ENCODE data around the gene MUC6.
"Not testable (repeated sequence)": the region's sequence is repeated elsewhere in the genome, so short reads cannot be mapped to it uniquely, and the experiment has no call there.

The MUC6 gene

DNA sequence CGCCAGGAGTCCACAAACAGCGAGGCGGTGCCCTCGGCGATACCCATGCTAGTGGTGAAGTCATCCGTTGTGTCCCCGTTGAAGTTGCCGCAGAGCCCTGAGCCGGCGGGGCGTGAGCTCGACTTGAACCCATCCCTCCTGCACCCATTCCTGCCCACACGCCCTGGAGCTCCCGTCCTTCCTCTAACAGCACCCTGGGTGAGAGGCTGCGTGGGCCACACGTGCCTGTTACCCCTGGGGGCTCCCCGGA lies 8.3 kb downstream of the MUC6 start:
- DNase-seq (ENCODE audit: low read depth, low spot score), result no peak
- no peak overlapping the region for H3K4me3 ChIP-seq (ENCODE audit: low read length)

DNA sequence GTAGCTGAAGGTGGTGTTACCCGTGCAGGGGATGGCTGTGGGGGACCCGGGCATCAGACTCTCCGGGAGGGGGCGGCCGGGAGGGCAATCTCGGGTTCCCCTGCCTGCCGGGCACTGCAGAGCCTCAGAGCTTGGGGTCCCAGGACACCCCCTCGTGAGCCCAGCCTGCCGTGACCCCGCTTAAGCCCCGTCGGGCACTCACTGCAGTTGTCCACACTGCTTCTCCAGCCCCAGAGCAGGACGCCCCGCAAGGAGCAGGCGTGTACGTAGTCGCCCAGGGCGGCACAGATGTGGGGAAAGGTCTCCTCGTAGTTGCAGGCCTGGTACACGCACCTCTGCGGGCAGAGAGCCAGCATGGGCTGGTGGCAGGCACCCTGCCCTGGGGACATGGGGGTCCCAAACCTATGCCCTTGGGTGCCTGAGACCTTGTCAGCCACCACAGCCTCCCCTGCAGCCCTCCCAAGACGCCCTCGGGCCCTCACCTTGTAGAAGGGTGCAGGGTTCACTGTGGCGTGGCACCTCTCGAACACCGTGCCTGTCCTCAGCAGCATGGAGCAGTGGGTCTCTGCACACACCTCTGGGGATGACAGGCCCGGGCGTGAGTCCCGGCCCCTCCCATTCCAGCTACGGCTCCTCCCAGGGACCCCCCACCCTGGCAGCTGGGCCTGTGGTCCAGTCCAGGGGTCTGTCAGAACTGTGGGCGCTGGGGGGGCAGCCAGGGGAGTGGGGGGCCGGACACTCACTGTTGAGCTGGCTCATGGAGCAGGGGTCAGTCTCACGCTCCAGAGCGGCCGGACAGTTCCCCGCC lies 8.8 kb downstream of the MUC6 start:
- DNase-seq (ENCODE audit: low read depth, low spot score), result no peak
- no peak overlapping the region for H3K4me3 ChIP-seq (ENCODE audit: low read length)

DNA sequence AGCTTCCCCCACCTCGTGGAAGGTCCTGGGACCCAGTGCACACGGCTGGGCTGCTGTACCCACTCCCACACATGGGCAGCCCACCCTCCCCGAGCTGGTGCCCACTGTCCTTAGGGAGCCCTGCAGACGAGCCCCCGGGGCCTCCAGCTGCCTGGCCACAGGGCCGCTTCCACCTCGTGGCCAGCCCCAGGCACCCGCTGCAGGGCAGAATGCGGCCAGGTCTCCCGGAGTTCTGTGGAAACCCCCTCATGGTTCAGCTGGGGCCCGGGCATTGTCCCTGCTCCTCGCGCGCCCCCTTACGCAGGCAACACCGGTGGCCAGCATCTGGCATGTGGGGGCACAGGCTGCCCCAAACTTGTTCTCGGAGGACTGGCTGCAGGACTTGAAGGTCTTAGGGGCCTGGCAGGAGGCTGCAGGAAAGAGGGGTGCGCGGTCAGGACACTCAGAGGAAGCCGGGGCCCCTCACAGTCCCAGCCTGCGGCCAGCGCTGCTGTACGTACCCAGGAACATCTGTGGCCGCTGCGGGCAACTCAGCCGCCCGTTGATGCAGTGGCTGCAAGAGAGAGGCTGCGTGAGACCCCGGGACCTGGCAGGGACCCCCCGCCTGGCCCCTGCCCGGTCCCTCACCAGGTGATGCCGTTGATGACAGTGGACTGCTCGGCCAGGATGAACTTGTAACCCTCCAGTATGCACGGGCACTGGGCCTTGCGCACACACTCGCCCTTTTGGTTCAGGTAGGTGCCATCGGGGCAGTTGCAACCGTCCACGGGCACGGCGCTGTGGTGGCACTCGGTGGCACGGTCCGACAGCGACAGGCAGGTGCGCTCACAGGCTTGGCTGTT lies 9.7 kb downstream of the MUC6 start:
- no peak for DNase-seq (ENCODE audit: low read depth, low spot score)
- no peak overlapping the region for H3K4me3 ChIP-seq (ENCODE audit: low read length)

DNA sequence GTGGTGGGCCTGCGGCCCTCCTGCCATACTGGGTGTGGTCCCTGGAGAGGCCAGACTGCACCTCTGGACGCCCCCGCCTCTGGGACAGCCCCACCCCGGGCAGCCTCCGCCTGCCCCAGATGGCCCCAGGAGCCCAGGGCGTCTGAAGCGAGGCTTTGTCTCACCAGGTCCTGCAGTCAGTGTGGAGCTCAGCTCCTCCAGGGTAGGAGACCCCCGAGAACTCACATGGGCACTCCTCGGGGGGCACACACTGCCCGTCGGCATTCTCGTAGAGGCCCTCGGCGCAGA lies 10.4 kb downstream of the MUC6 start:
- no peak overlapping the region for H3K4me3 ChIP-seq (ENCODE audit: low read length)
- no peak for DNase-seq (ENCODE audit: low read depth, low spot score)

DNA sequence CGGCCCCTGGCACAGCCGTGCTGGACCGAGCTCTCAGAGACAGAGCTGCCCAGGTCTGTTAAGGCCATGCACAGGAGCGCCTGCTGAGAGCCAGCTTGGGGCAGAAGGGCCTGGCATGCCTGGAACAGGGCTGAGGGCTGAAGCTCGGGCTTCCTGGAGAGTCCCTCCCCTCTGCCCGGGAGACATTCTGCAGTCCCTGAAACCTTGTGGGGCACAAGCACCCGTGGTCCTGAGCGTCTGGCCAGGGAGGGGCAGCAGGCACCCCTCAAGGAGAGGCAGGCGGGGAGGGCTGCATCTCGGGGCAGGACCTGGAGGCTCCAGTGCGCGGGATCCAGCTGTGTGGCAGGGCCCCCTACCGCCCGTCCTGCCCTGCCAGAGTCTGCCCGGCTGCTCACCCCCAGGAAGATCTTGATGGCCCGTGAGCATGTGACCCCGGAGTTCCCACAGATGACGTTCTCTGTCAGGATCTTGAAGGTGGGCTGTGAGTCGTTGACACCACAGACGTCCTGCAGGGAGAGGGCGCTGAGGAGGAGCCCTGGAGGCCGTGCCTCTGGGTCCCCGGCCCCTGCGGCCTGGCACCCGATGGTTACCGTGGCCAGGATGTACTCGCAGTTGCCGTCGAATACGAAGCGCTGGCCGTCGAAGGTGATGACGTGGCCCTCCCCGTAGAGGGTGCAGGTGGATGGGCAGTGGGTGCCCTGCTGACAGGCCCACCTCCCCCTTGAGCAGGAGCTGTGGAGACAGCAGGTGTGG lies 10.9 kb downstream of the MUC6 start:
- DNase-seq (ENCODE audit: low read depth, low spot score), result no peak
- H3K4me3 ChIP-seq (ENCODE audit: low read length), result no peak overlapping the region

DNA sequence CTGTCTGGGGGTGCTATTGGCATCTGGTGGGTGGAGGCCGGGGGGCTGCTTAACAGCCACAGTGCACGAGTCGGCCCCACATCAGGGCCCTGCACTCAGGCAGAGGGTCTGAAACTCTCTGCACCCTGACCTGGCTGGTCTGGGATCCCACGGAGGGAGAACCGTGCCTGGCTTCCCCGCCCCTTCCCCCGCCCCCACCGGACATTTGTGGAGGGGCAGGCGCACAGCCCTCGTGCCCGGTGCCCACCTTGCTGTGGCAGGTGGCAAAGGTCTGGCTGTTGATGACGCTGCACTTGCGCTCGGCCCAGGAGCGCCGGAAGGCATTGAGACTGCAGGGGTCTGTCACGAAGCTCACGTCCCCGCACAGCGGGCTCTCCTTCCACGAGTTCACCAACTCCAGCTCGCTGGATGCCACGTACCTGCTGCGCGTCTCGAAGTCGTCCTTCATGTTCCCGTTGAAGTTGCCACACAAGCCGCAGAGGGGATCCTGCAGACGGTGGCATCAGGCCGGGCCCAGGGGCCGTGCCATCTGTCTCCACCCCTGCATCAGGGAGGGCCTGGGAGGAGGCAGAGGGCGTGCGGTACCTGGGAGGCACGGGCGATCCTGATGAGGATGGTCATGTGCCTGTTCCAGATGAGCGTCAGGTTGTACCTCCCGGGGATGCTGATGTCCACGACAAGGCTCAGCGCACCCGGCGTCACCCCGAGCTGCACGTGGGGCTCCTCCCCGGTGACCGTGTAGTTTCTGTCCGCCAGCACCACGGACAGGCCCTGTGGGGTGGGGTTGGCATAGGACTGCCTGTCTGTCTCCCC lies 11.7 kb downstream of the MUC6 start:
- no peak overlapping the region for H3K4me3 ChIP-seq (ENCODE audit: low read length)
- no peak for DNase-seq (ENCODE audit: low read depth, low spot score)

DNA sequence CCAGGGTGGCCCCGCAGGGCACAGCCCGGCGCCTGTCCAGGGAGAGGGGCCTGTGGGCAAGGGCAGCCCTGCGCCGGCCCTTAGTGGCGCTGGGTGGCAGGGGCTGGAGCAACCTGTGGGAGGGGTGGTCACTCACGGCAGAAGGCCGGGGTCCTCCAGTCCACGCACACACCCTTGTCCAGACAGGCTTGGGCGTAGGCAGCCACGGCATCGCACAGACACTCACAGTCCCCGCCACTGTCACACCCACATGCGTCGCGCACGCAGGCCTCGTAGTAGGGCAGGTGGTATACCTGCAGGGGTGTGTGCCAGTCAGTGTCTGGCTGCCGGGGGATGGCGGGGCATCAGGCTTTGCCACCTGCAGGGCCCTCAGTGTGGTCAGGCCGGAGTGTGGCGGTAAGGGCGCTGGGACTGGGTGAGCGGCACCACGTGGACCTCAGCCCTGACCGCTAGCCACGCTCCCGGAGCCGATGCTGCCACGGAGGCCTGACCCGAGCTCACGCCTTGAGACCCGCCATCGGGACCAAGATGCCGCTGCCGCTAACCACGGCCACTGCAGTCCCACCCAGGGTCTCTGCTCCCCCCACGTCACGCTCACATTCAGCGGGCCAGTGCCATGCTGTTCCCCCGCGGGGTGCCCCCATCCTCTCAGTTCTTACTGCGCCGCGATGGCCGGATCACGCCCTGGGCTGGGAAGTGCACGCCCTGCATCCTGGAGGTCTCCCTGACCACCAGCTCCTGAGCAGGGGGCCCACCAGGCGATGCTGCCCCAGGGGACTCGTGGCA lies 12.5 kb downstream of the MUC6 start:
- no peak overlapping the region for H3K4me3 ChIP-seq (ENCODE audit: low read length)
- no peak for DNase-seq (ENCODE audit: low read depth, low spot score)

DNA sequence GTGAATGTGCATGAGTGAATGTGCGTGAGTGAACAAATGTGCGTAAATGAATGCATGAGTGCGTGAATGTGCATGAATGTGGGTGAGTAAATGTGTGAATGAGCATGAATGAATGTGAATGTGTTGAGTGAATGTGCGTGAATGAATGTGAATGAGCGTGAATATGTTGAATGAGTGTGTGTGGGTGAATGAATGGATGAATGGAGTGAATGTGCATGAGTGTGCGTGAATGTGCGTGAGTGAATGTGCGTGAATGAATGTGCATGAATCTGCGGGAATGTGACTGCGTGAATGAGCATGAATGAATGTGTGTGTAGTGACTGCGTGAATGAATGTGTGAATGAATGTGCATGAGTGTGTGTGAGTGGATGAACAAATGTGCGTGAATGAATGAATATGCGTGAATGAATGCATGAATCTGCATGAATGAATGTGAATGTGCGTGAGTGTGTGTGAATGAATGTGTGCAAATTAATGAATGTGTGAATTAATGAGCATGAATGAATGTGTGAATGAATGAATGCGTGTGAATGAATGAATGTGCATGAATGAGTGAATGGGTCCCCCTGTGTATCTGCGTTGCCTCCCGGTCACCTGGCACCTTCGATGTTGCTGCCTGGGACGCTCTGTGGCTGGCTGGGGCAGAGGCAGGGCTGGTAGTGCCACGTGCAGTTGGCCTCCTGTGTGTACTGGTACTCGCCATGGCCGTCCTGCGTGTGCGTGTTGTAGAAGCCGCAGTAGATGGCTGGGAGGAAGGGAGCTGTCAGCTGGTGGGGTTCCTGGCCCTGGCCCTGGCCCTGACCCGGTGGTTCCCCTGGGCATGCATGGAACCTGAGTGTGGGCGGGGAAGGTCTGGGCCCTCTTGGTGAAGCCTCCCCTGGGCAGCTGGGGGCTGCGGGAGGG lies 13.4 kb downstream of the MUC6 start:
- no peak for DNase-seq (ENCODE audit: low read depth, low spot score)
- no peak overlapping the region for H3K4me3 ChIP-seq (ENCODE audit: low read length)

DNA sequence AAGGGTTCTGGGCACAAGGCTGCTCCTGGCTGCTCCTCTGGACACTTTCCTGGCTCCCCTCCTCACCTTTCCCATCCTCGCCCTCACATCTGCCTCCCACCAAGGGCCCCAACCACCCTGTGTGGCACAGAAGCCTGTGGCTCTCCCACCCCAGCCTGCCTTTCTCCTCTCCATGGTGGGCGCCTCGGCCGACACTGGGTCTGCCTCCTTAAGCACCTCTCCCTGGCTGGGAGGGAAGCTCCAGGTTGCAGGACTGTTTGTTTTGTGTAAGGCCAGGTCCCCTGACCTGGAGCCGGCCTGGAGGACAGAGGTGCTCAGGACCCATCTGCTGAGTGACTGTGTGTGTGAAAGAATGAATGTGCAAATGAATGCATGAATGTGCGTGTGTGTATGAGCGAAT lies 14.1 kb downstream of the MUC6 start:
- DNase-seq (ENCODE audit: low read depth, low spot score), result no peak
- no peak overlapping the region for H3K4me3 ChIP-seq (ENCODE audit: low read length)

DNA sequence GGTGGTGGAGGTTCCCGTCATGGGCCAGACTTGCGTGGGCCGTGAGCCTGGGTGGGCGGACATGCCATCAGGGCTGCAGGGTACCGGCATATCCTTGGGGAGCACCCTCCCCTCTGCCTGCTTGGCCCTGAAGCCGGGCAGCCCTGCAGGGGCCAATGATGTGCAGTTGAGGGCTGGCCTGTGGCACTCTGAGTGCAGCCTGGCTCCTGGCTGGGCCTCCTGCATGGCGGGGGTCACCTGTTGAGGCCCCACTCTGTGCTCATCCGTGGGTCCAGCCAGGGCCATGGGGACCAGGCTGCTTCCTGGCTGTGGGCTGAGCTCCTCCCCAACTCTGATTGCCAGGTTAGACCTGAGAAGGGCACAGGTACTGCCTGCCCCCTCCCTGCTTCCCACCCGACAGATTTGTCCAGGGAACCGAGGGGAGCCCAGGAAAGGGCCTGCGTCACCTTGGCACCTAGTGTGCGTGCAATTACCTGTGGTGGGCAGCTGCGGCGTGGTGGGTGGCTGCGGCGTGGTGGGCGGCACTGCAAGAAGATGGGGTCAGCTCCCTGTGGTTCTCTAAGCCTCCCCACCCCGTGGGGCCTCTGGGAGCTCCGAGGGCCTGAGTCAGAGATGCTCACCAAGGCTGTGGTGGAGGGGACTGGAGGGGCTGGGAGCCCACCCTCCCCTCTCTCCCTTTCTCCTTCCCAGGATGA lies 16.2 kb downstream of the MUC6 start:
- no peak for DNase-seq (ENCODE audit: low read depth, low spot score)

DNA sequence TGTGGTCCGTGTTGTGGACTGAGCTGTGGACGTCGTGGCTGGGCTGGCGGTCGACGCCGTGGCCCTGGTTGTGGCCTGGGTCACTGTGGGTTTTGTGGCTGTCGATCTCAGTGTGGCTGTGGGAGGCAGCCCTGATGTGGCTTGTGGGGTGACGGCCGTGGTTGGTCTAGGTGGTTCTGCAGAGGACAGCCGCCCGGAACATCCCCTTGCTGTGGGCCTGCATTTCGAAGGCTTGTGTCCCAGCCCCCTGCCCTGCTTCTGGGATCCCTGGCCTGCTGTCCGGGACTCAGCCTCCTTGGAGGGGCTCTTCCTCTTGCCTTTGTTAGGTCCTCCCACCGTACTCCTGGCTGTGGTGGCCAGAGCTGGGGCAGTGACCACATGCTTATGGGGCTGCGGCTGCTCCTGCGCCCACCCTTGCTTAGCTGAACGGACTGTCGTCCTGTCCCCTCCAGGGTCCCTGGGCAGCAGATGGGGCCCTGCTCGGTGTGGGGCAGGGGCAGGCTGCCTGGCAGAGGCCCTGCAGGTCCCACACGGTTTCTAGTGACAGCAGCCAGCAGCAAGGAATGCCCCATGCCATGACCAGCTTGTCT lies 17.1 kb downstream of the MUC6 start:
- DNase-seq (ENCODE audit: low read depth, low spot score), result no peak
- H3K4me3 ChIP-seq (ENCODE audit: low read length), result no peak overlapping the region

More for the DNA sequence above, 16.2 kb downstream of the MUC6 start:
- no peak overlapping the region for H3K4me3 ChIP-seq (ENCODE audit: low read length)

DNA sequence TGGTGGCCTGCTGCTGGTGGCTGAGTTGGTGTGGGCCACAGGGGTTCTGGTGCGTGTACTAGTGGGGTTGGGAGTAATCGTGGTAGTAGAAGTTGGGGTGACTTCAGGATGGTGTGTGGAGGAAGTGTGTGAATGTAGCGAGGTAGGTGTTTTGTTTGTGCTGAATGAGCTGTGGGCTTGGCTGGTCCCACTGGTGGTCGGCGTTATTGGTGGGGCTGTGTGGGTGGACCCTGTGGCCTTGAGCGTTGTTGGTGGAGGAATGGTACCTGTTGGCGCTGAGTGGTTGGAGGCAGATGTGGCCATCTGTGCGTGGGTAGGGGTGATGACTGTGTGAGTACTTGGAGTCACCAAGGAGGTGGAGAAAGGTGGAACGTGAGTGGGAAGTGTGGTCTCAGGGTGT lies 18.4 kb downstream of the MUC6 start:
- H3K4me3 ChIP-seq (ENCODE audit: low read length), result no peak overlapping the region
- DNase-seq (ENCODE audit: low read depth, low spot score), result no peak

DNA sequence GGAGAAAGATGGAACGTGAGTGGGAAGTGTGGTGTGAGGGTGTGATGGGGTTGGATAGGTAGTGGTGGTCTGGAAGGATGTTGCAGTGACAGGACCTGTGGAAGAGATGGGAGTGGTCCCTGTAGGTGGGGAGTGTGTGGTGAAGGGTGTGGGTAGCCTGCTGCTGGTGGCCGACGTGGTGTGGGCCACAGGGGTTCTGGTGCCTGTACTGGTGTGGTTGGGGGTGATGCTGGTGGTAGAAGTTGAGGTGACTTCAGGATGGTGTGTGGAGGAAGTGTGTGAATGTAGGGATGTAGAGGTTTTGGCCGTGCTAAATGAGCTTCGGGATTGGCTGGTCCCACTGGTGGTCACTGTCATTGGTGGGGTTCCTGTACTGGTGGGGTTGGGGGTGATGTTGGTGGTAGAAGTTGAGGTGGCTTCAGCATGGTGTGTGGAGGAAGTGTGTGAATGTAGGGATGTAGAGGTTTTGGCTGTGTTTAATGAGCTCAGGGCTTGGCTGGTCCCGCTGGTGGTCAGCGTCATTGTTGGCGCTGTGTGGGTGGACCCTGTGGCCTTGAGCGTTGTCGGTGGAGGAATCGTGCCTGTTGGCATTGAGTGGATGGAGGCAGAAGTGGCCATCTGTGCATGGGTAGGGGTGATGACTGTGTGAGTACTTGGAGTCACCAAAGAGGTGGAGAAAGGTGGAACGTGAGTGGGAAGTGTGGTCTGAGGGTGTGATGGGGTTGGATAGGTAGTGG lies 19.1 kb downstream of the MUC6 start:
- DNase-seq (ENCODE audit: low read depth, low spot score), result no peak

DNA sequence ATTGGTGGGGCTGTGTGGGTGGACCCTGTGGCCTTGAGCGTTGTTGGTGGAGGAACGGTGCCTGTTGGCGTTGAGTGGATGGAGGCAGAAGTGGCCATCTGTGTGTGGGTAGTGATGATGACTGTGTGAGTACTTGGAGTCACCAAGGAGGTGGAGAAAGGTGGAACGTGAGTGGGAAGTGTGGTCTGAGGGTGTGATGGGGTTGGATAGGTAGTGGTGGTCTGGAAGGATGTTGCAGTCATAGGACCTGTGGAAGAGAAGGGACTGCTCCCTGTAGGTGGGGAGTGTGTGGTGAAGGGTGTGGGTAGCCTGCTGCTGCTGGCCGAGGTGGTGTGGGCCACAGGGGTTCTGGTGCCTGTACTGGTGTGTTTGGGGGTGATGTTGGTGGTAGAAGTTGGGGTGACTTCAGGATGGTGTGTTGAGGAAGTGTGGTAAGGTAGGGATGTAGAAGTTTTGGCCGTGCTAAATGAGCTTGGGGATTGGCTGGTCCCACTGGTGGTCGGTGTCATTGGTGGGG lies 19.9 kb downstream of the MUC6 start:
- not testable (repeated sequence) for DNase-seq (ENCODE audit: low read depth, low spot score); H3K4me3 ChIP-seq (ENCODE audit: low read length)

More for the DNA sequence above, 19.1 kb downstream of the MUC6 start:
- H3K4me3 ChIP-seq (ENCODE audit: low read length), result no peak overlapping the region

DNA sequence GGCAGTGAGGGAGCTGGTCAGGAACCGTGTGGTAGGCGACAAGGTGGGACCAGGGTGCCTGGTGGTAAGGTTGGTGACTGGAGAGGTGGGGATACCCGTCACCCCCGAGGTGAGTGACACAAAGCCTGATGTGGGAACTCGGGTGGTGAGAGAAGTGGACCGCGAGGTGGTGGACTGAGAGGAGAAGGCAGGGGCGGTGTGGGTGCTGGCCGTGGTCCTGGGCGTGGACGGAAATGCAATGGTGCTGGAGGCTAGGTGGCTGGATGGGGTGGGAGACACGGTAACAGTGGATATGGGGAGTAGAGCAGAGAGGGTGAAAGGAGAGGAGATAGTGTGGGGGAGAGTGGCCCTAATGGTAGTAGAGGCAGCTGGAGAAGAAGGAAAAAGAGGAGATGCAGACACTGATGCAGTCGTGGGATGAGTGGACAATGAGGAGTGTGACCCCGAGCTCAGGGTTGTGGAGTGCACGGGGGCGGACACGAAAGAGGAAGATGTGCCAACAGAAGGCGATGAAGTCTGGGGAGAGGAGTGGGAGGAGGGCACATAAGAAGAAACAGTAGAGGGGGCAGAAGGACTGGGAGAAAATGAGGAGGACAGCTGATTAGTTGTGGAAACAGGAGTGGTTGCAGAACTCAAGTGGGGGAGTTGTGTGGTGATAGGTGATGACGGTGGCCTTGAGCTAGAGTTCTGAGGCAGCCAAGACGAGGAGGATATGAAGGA lies 20.5 kb downstream of the MUC6 start:
- DNase-seq (ENCODE audit: low read depth, low spot score), result no peak
- no peak overlapping the region for H3K4me3 ChIP-seq (ENCODE audit: low read length)
